Loucy (cell line): Measurements from ENCODE around the gene YAP1.

Source experiments
- H2AFZ ChIP-seq: fragments of 200-600 bp; sonication (generic); 2 replicates; pipeline ENCODE4 v1.6.0; 2016; ENCODE audit warnings: antibody characterized with exemption, mild to moderate bottlenecking, low read length, moderate library complexity
- H3F3A ChIP-seq: fragments of 200-600 bp; 2 replicates; pipeline ENCODE4 v1.6.0; 2016; ENCODE audit warnings: antibody characterized with exemption, low read depth, mild to moderate bottlenecking
- H3K27me3 ChIP-seq: fragments of 200-600 bp; sonication (generic); 2 replicates; pipeline ENCODE4 v1.6.1; 2014; ENCODE audit warnings: low read length, mild to moderate bottlenecking; ENCODE audit not compliant: insufficient read depth, poor library complexity, severe bottlenecking
- H3K36me3 ChIP-seq: fragments of 200-600 bp; sonication (generic); 2 replicates; pipeline ENCODE4 v1.6.1; 2016; ENCODE audit warnings: low read length; ENCODE audit not compliant: insufficient read depth
- H3K4me1 ChIP-seq: fragments of 200-600 bp; sonication (generic); 2 replicates; pipeline ENCODE4 v1.5.1; 2014; ENCODE audit warnings: low read length, mild to moderate bottlenecking; ENCODE audit not compliant: insufficient read depth, poor library complexity, severe bottlenecking
- H3K4me2 ChIP-seq: fragments of 200-600 bp; sonication (generic); 2 replicates; pipeline ENCODE4 v1.6.0; 2014; ENCODE audit warnings: antibody characterized with exemption, low read length, low read depth, mild to moderate bottlenecking; ENCODE audit not compliant: poor library complexity, severe bottlenecking
- H3K4me3 ChIP-seq: fragments of 200-600 bp; sonication (generic); 2 replicates; pipeline ENCODE4 v1.5.1; 2014; ENCODE audit warnings: low read length, mild to moderate bottlenecking, mixed read lengths; ENCODE audit not compliant: poor library complexity, severe bottlenecking
- H3K79me2 ChIP-seq: fragments of 200-600 bp; sonication (generic); 2 replicates; pipeline ENCODE4 v1.6.1; 2014; ENCODE audit warnings: low read length; ENCODE audit not compliant: insufficient read depth
- H3K9ac ChIP-seq: fragments of 200-600 bp; sonication (generic); 2 replicates; pipeline ENCODE4 v1.6.0; 2014; ENCODE audit warnings: mild to moderate bottlenecking, low read depth, low read length, moderate library complexity; ENCODE audit not compliant: poor library complexity, severe bottlenecking
- H3K9me2 ChIP-seq: fragments of 200-600 bp; sonication (generic); replicated peaks from 2 replicates; pipeline ENCODE4 v1.6.1; 2016; ENCODE audit warnings: low read depth, low read length, mixed read lengths
- H3K9me3 ChIP-seq: fragments of 200-600 bp; sonication (generic); 2 replicates; pipeline ENCODE4 v1.6.1; 2014; ENCODE audit warnings: mild to moderate bottlenecking, antibody characterized with exemption, low read length, low read depth; ENCODE audit not compliant: insufficient read depth
- H4K20me1 ChIP-seq: fragments of 200-600 bp; sonication (generic); 2 replicates; pipeline ENCODE4 v1.6.0; 2014; ENCODE audit warnings: antibody characterized with exemption, low read length, mild to moderate bottlenecking; ENCODE audit not compliant: insufficient read depth, poor library complexity, severe bottlenecking
- CTCF ChIP-seq: fragments of 200-600 bp; sonication (generic); conservative IDR thresholded peaks from 2 replicates; pipeline ENCODE4 v1.5.1; 2014; ENCODE audit warnings: mild to moderate bottlenecking, antibody characterized with exemption, low read length
- EZH2phosphoT487 ChIP-seq: fragments of 200-600 bp; IDR thresholded peaks from 2 replicates; pipeline ENCODE4 v1.6.1; 2018; ENCODE audit warnings: antibody characterized with exemption, mild to moderate bottlenecking, moderate library complexity, borderline replicate concordance

Gene YAP1

GRCh38 chr11:102204174-102204573 lies 93.9 kb downstream of the YAP1 start:
- H3F3A ChIP-seq: no peaks in the 10 kb centered on the region
- no peaks in the 10 kb centered on the region for H3K9me2 ChIP-seq
- H3K9ac ChIP-seq: no peak overlapping the region
- no peaks in the 10 kb centered on the region for H3K36me3 ChIP-seq
- H3K79me2 ChIP-seq: no peaks in the 10 kb centered on the region
- no peak overlapping the region for H2AFZ ChIP-seq
- no peak overlapping the region for H3K4me3 ChIP-seq
- TF ChIP-seq CTCF (no peak), EZH2phosphoT487 (no peak)
- H4K20me1 ChIP-seq: no peaks in the 10 kb centered on the region
- no peaks in the 10 kb centered on the region for H3K27me3 ChIP-seq
- no peaks in the 10 kb centered on the region for H3K4me1 ChIP-seq
- no peak overlapping the region for H3K4me2 ChIP-seq
- no peaks in the 10 kb centered on the region for H3K9me3 ChIP-seq

DNA sequence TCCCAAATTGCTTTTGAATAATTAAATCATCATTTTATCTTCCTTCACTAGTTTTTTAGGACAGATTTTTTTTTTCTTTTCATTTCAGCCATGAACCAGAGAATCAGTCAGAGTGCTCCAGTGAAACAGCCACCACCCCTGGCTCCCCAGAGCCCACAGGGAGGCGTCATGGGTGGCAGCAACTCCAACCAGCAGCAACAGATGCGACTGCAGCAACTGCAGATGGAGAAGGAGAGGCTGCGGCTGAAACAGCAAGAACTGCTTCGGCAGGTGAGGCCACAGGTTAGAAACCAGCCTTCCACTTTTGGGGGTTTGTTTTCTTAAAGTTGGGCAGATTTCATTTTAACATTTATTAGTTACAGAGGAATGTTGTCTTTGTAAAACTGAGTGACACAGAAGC lies 95.6 kb downstream of the YAP1 start:
- no peaks in the 10 kb centered on the region for H3K9me2 ChIP-seq
- H3K27me3 ChIP-seq: no peaks in the 10 kb centered on the region
- H3K4me2 ChIP-seq: no peak overlapping the region
- TF ChIP-seq EZH2phosphoT487 (no peak), CTCF (no peak)
- H2AFZ ChIP-seq: no peak overlapping the region
- H4K20me1 ChIP-seq: no peaks in the 10 kb centered on the region
- H3K79me2 ChIP-seq: no peaks in the 10 kb centered on the region
- no peaks in the 10 kb centered on the region for H3K4me1 ChIP-seq
- H3K9me3 ChIP-seq: no peaks in the 10 kb centered on the region
- H3K9ac ChIP-seq: no peak overlapping the region
- H3K4me3 ChIP-seq: no peak overlapping the region
- H3K36me3 ChIP-seq: no peaks in the 10 kb centered on the region
- no peaks in the 10 kb centered on the region for H3F3A ChIP-seq

DNA sequence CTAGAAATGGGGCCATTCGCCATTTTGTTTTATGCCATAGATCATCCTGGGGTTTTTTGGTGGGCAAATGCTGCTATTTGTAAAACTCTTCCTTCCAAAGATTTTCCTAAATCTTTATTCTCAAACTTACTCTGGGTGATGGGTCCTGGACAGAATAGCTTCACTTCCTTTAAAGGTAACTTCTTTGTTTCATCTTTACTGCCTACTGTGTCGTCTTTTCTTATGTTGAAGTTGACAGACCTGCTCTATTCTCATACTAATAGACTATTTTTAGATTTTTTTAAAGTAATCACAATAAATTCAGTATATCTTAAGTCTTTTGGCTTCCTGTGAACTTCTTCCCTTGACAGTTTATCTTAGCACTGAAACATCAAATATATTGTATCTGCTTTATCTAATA lies 98.6 kb downstream of the YAP1 start:
- H3K4me1 ChIP-seq: no peaks in the 10 kb centered on the region
- no peak overlapping the region for H2AFZ ChIP-seq
- H4K20me1 ChIP-seq: no peaks in the 10 kb centered on the region
- no peak overlapping the region for H3K4me2 ChIP-seq
- H3F3A ChIP-seq: no peaks in the 10 kb centered on the region
- H3K4me3 ChIP-seq: no peak overlapping the region
- no peaks in the 10 kb centered on the region for H3K9me3 ChIP-seq
- H3K27me3 ChIP-seq: no peaks in the 10 kb centered on the region
- no peaks in the 10 kb centered on the region for H3K9me2 ChIP-seq
- H3K36me3 ChIP-seq: no peaks in the 10 kb centered on the region
- H3K9ac ChIP-seq: no peak overlapping the region
- H3K79me2 ChIP-seq: no peaks in the 10 kb centered on the region
- no peak for TF ChIP-seq CTCF
- TF ChIP-seq EZH2phosphoT487: no peak
